SK-N-SH (cell line): Measurements from ENCODE around the gene FAM47C.
"Not testable (repeated sequence)": the region's sequence is repeated elsewhere in the genome, so short reads cannot be mapped to it uniquely, and the experiment has no call there.

Experiments
- CTCF ChIP-seq: fragments of 200-600 bp; sonication (generic); IDR thresholded peaks from 2 replicates; pipeline ENCODE4 v1.6.1; 2017; ENCODE audit warnings: antibody characterized with exemption, mild to moderate bottlenecking, moderate library complexity
- NFIC ChIP-seq: IDR thresholded peaks from 2 replicates; pipeline ENCODE4 v1.4.0; 2012; ENCODE audit warnings: borderline replicate concordance

- TF ChIP-seq CTCF = 0 out of 2 replicates have a peak, but pooled peaks have one; percentile 8
- TF ChIP-seq NFIC = not testable (repeated sequence)
These were observed 22.6 kb upstream of the FAM47C start for GRCh38 chrX:36985416-36986209.
